ENCODE results near the gene USP25.

The USP25 gene, protein sequence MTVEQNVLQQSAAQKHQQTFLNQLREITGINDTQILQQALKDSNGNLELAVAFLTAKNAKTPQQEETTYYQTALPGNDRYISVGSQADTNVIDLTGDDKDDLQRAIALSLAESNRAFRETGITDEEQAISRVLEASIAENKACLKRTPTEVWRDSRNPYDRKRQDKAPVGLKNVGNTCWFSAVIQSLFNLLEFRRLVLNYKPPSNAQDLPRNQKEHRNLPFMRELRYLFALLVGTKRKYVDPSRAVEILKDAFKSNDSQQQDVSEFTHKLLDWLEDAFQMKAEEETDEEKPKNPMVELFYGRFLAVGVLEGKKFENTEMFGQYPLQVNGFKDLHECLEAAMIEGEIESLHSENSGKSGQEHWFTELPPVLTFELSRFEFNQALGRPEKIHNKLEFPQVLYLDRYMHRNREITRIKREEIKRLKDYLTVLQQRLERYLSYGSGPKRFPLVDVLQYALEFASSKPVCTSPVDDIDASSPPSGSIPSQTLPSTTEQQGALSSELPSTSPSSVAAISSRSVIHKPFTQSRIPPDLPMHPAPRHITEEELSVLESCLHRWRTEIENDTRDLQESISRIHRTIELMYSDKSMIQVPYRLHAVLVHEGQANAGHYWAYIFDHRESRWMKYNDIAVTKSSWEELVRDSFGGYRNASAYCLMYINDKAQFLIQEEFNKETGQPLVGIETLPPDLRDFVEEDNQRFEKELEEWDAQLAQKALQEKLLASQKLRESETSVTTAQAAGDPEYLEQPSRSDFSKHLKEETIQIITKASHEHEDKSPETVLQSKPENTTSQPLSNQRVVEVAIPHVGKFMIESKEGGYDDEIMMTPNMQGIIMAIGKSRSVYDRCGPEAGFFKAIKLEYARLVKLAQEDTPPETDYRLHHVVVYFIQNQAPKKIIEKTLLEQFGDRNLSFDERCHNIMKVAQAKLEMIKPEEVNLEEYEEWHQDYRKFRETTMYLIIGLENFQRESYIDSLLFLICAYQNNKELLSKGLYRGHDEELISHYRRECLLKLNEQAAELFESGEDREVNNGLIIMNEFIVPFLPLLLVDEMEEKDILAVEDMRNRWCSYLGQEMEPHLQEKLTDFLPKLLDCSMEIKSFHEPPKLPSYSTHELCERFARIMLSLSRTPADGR

DNA sequence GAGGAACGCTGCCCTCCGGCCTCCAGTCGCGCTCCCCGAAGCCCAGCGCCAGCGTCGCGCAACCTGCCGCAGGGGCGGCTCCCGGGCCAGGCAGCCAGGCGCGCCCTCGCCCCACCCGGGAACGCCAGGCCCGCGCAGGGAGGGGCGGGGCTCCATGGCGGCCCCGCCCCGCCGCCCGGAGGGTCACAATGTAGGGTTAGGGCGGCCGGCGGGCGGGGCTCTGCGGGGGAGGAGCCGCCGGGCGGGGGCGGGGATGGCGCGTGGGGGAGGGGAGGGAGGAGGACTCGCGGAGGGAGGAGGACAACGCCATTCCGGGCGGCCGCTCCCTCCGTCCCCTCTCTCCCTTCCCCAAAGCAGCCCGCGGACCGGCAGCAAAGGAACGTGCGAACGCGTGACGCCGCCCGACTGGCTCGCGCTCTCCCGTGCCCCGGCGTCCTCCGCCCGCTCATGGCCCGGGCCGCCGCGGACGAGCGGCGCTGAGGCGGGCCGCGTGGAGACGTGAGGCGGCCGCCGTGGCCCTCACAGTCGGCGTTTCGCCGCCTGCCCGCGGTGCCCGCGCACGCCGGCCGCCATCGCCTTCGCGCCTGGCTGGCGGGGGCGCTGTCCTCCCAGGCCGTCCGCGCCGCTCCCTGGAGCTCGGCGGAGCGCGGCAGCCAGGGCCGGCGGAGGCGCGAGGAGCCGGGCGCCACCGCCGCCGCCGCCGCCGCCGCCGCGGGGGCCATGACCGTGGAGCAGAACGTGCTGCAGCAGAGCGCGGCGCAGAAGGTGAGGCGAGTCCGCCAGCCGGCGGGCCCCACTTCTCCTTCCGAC is at the start of gene USP25:
Gene USP25, plus strand, starts transcription at position 309 of the 810 bp plus-strand sequence. Its CDS starts 412 bp downstream, at position 721.
- DNase-seq, result peak; percentile 95

DNA sequence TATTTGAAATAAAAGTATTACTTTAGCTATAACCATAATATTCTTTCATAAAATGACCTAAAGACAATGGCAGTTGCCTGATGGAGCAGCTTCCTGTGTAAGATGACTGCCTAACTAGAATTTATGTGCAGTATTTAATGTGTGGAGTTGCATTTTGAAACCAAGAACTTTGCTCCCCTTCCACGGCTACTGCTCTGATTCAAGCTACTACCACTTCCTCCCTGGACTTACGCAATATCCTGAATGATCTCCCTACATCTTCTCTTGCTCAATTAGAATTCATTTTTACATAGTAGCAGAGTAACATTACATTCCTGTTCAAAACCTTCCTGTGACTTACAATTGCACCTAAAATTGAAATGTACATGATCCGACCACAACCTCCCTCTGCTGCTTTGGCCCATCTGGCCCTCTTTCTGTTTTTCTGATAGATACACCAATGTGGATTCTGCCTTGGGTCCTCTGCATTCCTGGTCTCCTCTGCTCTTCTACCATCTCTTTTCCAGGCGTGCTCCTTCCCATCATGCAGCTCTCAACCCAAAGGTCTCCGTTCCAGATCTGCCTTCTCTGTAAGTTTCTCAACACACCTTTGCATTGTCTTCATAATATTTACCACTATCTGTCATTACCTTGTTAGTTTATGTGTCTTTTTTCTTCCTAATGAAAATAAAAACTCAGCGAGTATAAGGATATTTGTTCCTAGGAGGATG is 47.4 kb upstream of the USP25 start:
- peak; percentile 88 for DNase-seq

DNA sequence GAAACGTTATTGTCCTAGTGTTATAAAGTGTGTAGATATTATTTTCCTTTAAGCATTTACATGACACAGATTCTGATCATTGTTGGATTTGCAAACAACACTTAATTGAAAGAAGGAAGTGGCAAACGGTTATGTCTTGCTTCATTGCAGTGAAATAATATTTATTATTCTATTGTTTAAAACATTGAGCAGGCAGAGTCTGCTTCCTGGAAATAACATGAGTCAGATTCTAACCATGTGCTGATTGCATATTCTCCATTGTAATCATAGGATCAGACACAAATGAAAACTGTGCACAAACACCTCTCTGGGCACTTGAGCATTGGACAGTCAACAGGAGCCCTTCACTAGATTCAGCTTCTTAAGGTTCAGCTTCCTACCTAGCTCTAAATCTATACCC is 46.8 kb upstream of the USP25 start:
- DNase-seq, result peak; percentile 83

DNA sequence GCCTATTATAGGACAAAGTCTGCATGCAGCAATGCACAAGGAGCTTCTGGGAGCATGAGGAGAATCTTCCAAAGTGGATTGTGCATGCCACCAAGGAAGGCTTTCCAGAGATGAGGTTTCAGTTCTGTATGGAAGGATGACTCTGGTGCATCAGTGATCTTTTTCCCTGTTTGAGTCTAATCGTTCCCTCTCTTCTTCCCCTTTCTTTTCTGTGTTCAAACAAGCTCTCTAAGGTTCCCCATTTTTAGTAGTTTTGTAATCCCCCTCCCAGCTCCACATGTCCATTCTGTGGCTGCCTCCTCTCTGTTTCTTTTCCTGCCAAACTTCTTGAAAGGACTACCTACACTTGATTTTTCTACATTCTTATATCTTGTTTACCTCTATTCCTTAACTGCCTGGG is 43.3 kb upstream of the USP25 start:
- peak; percentile 87 for DNase-seq

DNA sequence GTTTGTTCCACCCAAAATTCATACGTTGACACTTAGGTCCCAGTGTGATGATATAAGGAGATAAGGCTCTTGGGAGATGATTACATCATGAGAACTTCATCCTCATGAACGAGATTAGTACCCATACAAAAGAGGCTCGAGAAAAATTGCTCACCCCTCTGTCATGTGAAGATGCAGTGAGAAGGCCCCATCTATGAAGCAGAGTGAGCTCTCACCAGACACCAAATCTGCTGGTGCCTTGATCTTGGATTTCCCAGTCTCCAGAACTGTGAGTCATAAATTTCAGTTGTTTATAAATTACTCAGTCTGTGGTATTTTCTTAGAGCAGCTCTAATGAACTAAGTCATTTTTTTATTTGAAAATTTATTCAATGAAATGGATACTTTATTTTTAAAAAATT is 42.6 kb upstream of the USP25 start:
- peak; percentile 75 for DNase-seq

DNA sequence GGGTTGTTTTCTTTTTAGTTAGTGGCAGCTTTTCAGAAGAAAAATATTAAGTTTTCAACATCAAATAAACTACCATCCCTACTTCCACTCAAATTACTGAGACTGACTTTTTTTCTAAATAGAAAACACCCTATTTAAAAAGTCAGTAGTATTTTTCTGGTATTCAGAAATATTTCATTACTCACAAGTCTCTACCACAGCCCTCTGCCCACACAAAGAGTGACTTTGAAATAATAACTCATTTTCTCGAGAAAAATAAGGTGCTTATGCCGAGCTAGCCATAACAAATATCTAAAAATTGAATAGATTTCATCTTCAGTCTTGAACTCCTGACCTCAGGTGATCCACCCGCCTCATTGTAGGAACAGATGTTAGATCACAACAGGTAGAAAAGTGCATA is 41.8 kb upstream of the USP25 start:
- no peak for DNase-seq

DNA sequence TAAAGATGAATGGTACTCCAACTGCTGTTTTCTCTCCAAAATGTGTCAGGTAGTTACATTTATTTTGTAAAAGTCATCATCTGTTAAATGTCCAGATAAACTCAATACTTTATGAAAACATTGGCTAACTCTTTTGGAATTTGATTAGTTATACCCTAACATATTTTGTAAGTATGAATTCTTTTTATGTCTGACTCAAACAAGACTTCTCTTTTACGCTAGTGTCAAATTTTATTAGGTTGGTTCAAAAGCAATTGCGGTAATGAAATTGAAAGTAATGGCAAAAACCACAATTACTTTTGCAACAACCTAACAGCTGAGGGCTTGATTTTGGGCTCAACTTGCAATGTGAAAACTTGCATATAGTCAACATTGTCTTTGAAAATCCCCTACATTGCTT is 41.0 kb upstream of the USP25 start:
- peak; percentile 83 for DNase-seq

DNA sequence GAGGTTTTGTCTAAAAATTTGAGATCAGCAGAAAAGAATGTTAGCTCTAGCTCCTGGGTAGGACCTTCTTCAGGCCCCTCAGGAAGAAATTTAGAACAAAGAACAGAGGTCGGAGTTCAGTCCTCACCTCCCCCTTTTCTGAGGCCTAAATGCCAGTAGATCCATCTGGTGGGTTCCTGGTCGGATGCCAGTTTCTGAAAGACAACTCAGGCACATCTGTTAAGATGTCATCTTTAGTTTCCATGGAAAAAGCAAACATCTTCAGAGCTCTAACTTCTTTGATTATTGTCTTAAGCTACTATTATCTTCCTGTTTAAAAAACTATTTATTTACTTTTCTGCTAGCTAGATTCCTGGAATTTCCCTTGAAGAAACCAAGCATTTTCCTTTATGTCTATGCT is 37.1 kb upstream of the USP25 start:
- DNase-seq, result no peak

DNA sequence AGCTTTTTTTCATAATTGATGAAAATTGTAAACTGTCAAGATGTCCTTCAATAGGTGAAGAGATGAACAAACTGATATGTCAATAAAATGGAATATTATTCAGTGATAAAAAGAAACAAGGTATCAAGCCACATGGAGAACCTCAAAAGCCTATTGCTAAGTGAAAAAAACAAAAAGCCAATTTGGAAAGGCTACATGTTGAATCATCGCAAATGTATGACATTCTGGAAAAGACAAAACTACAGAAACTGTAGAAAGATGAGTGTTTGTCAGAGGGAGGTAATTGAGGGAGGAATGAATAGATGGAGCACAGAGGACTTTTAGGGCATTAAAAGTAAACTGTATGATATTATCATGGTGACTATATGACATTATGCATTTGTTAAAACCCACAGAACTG is 34.5 kb upstream of the USP25 start:
- DNase-seq, result no peak

DNA sequence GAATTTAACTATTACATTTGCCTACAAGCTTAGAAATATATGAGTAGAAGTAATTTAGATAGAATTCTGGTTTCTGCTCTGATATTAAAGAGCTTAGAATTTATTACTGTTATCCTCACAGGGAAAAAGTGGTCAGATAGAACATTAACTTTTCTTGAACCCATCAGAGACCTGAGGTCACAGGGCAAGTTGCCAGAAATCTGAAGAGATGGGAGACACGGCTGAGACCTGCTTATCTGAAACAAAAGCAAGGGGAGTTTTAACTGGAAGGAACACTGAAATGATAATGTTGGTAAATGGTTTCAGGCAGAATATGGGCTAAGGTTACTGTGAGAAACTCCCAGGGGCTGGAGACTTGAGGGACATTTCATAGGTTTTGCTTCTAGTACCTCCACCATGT is 28.0 kb upstream of the USP25 start:
- DNase-seq, result no peak

DNA sequence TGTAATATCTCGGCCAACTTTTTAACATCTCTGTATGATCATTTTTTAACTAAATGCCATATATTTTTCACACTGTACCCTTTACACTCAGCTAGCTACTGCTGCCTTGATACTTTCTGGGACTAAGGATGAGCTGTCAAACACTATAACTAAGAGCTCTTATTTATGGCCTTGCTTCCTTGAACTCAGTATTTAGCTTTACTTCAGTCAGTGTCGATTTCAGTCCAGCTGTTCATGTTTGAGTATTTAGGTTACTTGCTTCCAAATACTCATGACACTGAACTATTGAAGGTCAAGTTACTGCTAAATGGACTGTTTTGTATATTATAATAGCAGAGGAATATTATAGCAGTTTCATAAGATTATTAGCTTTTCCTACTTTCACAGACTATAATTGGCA is 25.9 kb upstream of the USP25 start:
- no peak for DNase-seq

DNA sequence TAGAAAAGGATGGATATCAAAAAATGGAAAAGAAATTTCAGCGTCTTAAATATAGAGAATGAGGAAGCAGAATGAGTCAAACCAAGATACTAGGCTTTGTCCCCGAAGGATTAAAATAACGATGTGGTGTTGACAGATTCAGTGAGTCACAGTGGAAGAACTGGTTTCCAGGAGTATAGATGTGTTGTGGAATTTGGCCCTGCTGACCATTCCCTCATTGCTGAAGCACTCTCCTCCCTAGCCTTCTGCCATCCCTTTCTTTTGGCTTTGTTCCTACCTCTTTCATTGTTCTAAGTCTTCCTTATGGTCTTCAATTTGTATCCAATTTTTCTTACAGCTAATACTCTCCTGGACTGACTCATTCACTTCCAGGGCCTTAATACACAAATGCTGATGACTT is 23.1 kb upstream of the USP25 start:
- DNase-seq, result peak; percentile 46

DNA sequence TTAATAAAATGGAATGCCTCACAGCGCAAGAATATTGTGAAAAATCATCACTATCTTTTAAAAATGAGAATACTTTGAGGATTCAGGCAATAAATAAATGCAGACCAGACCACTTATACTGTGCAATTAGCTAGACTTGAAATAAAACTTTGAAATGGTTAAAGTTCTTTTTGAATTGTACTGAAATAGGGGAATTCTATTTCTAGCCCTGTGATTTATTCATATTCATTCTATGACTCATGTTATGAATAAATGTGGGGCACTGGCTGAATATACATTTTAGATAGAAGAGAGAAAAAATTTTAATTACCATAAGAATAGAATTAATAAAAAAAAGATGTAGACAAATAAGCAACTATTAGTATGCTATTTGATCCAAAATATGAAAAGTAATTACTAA is 16.4 kb upstream of the USP25 start:
- no peak for DNase-seq

DNA sequence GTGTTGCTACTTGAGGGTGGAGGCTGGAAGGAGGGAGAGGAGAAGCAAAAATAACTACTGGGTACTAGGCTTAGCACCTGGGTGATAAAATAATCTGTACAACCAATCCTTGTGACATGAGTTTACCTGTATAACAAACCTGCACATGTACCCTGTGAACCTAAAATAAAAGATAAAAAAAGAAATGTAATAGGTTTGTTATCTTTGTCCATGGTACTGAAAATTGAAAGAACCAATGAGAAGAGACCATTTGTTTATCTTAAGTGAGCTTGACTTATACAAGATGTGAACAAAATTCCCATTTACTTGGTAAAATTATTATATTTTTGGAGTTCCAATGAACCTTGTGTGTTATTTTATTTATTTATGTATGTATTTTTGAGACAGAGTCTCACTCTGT is 11.1 kb upstream of the USP25 start:
- no peak for DNase-seq

DNA sequence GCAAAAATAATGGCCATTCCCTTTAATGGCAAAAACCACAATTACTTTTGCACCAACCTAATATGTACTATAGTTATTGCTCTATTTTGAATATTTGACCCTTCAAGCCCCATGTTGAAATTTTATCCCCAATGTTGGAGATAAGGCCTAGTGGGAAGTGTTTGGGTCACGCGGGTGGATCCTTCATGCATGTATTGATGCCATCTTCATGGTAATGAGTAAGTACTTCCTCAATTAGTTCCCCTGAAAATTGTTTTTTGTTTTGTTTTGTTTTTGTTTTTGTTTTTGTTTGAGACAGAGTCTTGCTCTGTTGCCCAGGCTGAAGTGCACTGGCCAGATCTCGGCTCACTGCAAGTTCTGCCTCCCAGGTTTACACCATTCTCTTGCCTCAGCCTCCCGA is 9.8 kb upstream of the USP25 start:
- peak; percentile 35 for DNase-seq

DNA sequence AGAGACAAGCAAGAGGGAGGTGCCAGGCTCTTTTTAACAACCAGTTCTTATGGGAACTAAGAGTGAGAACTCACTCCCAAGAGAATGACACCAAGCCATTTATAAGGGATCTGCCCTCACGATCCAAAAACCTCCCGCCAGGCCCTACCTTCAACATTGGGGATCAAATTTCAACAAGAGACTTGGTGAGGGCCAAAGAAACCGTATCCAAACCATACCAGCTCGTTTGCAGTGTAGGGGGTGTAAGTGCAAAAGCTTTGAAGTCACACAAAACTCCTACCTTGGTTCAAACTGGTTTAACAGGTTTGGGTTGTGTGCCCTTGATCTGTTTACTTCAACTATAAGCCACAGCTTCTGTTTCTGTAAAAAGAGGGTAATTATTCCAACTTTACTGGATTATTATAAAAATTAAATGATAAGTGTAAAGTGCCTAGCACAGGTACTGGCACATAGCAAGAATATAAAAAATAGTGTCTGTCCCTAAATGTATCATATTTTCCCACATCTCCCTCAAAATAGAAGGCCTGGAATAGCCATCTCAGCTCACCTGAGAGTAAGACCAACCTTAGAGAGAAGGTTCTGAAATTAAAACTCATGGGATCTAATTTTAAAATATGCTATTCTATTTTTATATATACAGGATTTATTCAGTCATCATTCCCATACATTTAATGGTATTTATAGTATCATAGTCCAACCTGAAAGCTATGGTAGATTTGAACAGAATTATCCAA is 7.0 kb upstream of the USP25 start:
- no peak for DNase-seq

DNA sequence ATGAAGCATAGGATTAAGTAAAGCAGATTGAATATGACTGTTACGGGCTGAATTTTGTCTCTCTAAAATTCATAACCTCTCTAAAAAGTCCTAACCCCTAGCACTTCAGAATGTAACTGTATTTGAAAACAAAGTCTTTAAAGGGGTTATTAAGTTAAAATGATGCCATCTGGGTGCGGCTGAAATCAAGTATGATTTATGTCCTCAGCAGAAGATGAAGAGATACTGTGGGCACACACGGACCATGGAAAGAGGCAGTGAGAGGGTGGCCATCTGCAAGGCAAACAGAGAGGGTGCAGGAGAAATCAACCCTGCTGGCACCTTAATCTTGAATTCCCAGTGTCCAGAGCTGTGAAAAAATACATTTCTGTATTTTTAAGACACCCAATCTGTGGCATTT is 3.8 kb upstream of the USP25 start:
- no peak for DNase-seq

DNA sequence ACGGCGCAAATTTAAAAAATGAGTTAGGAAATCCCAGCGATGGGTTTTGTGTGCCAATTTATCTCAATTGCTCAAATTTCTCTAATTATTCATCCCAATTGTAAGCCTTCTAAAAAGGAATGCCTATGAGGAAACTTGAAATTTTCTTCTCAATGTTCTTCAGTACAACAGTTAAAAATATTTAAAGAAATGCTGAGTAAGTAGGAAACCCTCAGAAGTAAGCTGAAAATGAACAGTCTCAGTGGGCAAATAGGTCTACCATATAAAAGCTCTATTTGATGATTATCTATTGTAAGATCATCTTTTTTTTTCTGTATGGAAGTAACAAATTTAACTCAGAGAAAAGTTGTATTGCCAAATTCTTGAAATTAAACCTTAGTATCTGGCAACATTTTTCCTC is 1.7 kb upstream of the USP25 start:
- DNase-seq, result no peak

DNA sequence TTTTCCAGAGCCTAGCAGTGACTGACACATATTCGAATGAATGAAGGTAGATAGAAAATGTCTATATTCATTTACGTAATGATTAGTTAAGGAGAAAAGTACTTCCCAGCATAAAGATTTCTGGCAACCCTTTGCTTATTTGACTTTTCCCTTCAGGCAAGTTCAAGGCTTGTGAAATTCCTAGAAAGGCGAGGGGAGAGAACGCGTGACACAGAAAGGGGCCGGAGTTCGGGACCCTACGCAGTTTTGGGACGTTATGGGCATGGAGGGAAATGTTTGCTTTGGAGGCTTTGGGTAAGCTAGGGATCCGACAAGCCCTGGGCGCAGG is 472 bp upstream of the USP25 start:
- DNase-seq, result no peak

DNA sequence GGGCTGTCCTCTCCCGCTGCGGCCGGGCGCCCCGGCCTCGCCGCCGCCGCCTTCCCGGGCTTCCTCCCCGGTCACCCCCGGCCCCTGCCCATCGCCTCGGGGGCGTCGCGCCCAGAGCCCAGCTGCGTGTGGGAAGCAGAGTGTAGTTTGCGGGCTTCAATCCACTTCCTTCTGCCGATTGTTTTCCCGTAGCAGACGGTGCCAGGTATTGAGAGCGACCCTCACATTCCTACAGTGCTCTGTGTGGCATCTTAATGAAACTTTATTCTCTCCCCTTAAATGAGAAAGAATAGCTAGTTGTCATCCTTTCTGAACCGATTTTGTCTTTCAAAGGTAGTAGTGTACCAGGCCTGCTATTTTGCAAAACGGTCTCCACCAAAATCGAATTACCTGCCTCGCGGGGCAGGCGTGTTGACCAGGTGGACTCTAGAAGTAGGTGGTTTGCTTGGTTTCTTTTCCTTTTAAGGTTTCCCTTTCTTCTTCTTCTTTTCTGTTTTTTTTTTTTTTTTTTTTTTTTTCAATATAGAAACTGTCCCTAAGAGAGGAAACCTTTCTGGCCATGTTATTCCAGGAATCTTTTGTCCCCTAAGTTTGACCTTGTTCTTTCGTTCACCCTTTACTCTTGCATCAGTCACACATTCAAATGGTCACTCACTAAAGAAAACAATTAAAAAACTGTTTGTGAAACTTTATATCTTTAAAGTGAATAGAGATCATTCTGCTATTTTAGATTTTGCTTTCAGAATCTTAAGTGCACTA is 881 bp downstream of the USP25 start:
- DNase-seq, result peak; percentile 21

DNA sequence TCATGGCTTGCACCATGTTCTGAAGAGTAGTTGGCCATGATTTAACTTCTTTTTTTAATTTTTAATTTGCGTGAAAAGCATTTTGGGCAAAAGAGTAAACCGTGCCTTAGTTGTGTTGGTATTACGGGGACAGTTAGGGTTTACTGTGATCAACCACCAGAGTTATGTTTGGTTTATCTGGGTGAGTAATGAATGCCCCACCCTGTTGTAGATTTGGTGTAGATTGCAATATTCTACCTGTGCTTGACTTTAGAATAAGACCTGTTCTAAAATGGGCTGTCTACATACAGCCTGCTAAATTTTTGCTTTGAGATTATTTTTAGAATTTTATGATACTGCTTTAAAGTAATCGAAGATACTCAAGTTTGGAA is 1.4 kb downstream of the USP25 start:
- peak; percentile 31 for DNase-seq

Data from suppressor macrophage treated with lipopolysaccharide for 4 hours (primary cell).